ENCODE results near the gene ARHGEF9. TPM values are rescaled to one million over a fixed set of nuclear protein-coding genes. Genes with fewer than 3 reads are reported as not detected.

Gene ARHGEF9
- total RNA-seq, 1 experiment from 2014 or later = 16.7 TPM

DNA sequence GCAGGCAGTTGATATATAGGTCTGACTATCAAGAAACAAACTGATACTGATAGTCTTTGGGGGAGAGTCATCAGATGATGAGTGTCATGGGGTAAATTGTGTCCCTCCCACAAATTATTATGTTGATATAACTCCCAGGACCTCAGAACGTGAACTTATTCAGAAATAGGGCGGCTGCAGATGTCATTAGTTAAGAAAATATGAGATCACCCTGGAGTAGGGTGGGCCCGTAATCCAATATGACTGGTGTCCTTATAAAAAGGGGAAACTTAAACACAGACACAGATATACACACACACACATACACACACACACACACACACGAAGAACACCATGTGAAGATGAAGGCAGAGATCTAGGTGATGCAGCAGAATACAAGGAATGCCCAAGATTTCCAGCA lies 32.7 kb upstream of the ARHGEF9 start:
- no peak for TF ChIP-seq SIN3A (IDR thresholded peaks at IDR 0.05; ENCODE audit: borderline replicate concordance, insufficient read depth, low read depth, low read length)
- TF ChIP-seq, protein P1, sequence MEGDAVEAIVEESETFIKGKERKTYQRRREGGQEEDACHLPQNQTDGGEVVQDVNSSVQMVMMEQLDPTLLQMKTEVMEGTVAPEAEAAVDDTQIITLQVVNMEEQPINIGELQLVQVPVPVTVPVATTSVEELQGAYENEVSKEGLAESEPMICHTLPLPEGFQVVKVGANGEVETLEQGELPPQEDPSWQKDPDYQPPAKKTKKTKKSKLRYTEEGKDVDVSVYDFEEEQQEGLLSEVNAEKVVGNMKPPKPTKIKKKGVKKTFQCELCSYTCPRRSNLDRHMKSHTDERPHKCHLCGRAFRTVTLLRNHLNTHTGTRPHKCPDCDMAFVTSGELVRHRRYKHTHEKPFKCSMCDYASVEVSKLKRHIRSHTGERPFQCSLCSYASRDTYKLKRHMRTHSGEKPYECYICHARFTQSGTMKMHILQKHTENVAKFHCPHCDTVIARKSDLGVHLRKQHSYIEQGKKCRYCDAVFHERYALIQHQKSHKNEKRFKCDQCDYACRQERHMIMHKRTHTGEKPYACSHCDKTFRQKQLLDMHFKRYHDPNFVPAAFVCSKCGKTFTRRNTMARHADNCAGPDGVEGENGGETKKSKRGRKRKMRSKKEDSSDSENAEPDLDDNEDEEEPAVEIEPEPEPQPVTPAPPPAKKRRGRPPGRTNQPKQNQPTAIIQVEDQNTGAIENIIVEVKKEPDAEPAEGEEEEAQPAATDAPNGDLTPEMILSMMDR (IDR thresholded peaks at IDR 0.05) = no peak
- TF ChIP-seq, protein P2, sequence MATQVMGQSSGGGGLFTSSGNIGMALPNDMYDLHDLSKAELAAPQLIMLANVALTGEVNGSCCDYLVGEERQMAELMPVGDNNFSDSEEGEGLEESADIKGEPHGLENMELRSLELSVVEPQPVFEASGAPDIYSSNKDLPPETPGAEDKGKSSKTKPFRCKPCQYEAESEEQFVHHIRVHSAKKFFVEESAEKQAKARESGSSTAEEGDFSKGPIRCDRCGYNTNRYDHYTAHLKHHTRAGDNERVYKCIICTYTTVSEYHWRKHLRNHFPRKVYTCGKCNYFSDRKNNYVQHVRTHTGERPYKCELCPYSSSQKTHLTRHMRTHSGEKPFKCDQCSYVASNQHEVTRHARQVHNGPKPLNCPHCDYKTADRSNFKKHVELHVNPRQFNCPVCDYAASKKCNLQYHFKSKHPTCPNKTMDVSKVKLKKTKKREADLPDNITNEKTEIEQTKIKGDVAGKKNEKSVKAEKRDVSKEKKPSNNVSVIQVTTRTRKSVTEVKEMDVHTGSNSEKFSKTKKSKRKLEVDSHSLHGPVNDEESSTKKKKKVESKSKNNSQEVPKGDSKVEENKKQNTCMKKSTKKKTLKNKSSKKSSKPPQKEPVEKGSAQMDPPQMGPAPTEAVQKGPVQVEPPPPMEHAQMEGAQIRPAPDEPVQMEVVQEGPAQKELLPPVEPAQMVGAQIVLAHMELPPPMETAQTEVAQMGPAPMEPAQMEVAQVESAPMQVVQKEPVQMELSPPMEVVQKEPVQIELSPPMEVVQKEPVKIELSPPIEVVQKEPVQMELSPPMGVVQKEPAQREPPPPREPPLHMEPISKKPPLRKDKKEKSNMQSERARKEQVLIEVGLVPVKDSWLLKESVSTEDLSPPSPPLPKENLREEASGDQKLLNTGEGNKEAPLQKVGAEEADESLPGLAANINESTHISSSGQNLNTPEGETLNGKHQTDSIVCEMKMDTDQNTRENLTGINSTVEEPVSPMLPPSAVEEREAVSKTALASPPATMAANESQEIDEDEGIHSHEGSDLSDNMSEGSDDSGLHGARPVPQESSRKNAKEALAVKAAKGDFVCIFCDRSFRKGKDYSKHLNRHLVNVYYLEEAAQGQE (IDR thresholded peaks at IDR 0.05; ENCODE audit: insufficient read depth in 1 of 2, low read depth in 2 of 2, low read length in 1 of 2) = no peak
- TF ChIP-seq TCF7L2 (IDR thresholded peaks at IDR 0.05; ENCODE audit: low read depth, low read length) = no peak
- TF ChIP-seq POLR2AphosphoS5 (IDR thresholded peaks at IDR 0.05; ENCODE audit: low read depth, low read length) = no peak
- H3K36me3 ChIP-seq (ENCODE audit: control insufficient read depth, insufficient read depth, low read length) = no peaks in the 10 kb centered on the region
- intact Hi-C loops (cut with micrococcal nuclease; ENCODE audit: unreplicated experiment) = no loop called here
- ChIA-PET CTCF (interaction anchor here (0.7 kb wide), 1 partner anchor 110 kb away, joined by 3 read pairs; no protein-coding TSS in a partner anchor), POLR2A (no interaction called here)
- DNase-seq (ENCODE audit: low read depth, low spot score) (no peak), ATAC-seq (no peak)
- no peaks in the 10 kb centered on the region for H3K27me3 ChIP-seq (ENCODE audit: control insufficient read depth, insufficient read depth, low read length)
- H3K9me3 ChIP-seq (ENCODE audit: control insufficient read depth, insufficient read depth, low read depth, low read length) = no peaks in the 10 kb centered on the region
- no peak overlapping the region for H3K4me3 ChIP-seq (ENCODE audit: low read depth in 2 of 2, low read length in 2 of 2)
- in situ Hi-C loops (cut with HindIII; ENCODE audit: low pct_unique_long_range_greater_than_20kb, low sequenced_read_pairs) = no loop called here
- H3K4me1 ChIP-seq (ENCODE audit: control insufficient read depth, insufficient read depth, low read length) = no peaks in the 10 kb centered on the region
- H3K27ac ChIP-seq (ENCODE audit: low read length) = no peak overlapping the region
- no TSS peak for BruUV-seq (replicated peaks)

DNA sequence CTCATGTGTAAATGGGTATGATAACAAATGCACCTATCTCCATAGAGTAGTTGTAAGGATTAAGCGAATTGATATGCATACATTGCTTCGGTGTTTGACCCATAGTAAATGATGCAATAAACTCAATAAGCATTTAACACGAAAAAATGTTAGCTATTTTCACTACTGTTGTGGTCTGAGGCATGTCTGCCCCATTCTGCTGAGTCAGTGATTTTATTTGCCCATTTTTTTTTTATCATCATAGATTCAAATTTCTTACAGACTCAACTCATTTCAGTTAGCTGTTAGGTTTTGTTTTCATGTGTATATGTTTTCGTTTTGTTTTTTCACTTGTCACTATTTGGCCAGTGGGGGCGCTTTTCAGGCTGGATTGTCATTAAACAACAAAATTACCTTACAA lies 27.8 kb upstream of the ARHGEF9 start:
- H3K36me3 ChIP-seq (ENCODE audit: control insufficient read depth, insufficient read depth, low read length) = no peaks in the 10 kb centered on the region
- BruUV-seq (replicated peaks) = no TSS peak
- no peak overlapping the region for H3K4me3 ChIP-seq (ENCODE audit: low read depth in 2 of 2, low read length in 2 of 2)
- no peak for ATAC-seq
- intact Hi-C loops (cut with micrococcal nuclease; ENCODE audit: unreplicated experiment) (no loop called here), in situ Hi-C loops (cut with HindIII; ENCODE audit: low pct_unique_long_range_greater_than_20kb, low sequenced_read_pairs) (no loop called here)
- H3K27me3 ChIP-seq (ENCODE audit: control insufficient read depth, insufficient read depth, low read length) = no peaks in the 10 kb centered on the region
- H3K4me1 ChIP-seq (ENCODE audit: control insufficient read depth, insufficient read depth, low read length) = no peaks in the 10 kb centered on the region
- DNase-seq (ENCODE audit: low read depth, low spot score) = no peak
- POLR2A ChIA-PET = no interaction called here
- H3K27ac ChIP-seq (ENCODE audit: low read length) = no peak overlapping the region
- CTCF ChIA-PET = no interaction called here
- TF ChIP-seq, protein P1 (IDR thresholded peaks at IDR 0.05) = peak; percentile 4; the same call in 1 of the 2 replicates
- no peak for TF ChIP-seq POLR2AphosphoS5 (IDR thresholded peaks at IDR 0.05; ENCODE audit: low read depth, low read length)
- H3K9me3 ChIP-seq (ENCODE audit: control insufficient read depth, insufficient read depth, low read depth, low read length) = no peaks in the 10 kb centered on the region
